ENCODE measurements around the gene NOL6. TPM values are rescaled to one million over a fixed set of nuclear protein-coding genes. Genes with fewer than 3 reads are reported as not detected.

The NOL6 gene
- total RNA-seq, 4 donors from 2014 or later, result 13.0 to 32.3 (median 27.0) TPM

- H3K4me1 ChIP-seq, result peaks cover 3 to 35% of the 10 kb centered on the region in 2 donors
- H3K4me3 ChIP-seq (replicated peaks in 1 of 3), result no peak overlapping the region
- no peak for TF ChIP-seq CTCF (IDR thresholded peaks at IDR 0.05)
- no peak for TF ChIP-seq POLR2A (IDR thresholded peaks at IDR 0.05)
- no peaks in the 10 kb centered on the region for H3K27me3 ChIP-seq
- WGBS, 2 donors, result 84 to 95% methylated on average over 5 to 9 of the region's 9 CpGs
- no peak for DNase-seq
- no peaks in the 10 kb centered on the region for H3K9me3 ChIP-seq
- no peaks in the 10 kb centered on the region for H3K36me3 ChIP-seq
- intact Hi-C loops (cut with DNase I), result no loop called here
- H3K27ac ChIP-seq, result no peak overlapping the region
These were observed 30.7 kb downstream of the NOL6 start for GRCh38 chr9:33443047-33443446.

GRCh38 chr9:33442125-33442524 is 31.6 kb downstream of the NOL6 start:
- TF ChIP-seq CTCF (IDR thresholded peaks at IDR 0.05), result no peak
- no peak for TF ChIP-seq POLR2A (IDR thresholded peaks at IDR 0.05)
- no peak overlapping the region for H3K27ac ChIP-seq
- 95 to 100% methylated on average over 10 to 12 of the region's 15 CpGs for WGBS, 2 donors
- H3K4me3 ChIP-seq (replicated peaks in 1 of 3), result no peak overlapping the region
- H3K27me3 ChIP-seq, result no peaks in the 10 kb centered on the region
- no peaks in the 10 kb centered on the region for H3K9me3 ChIP-seq
- H3K36me3 ChIP-seq, result no peaks in the 10 kb centered on the region
- peaks cover 3 to 26% of the 10 kb centered on the region in 2 donors for H3K4me1 ChIP-seq
- intact Hi-C loops (cut with DNase I), result no loop called here
- no peak for DNase-seq

GRCh38 chr9:33440609-33441008 is 33.1 kb downstream of the NOL6 start:
- Histone ChIP-seq H3K27ac (no peak overlapping the region), H3K4me3 (replicated peaks in 1 of 3) (no peak overlapping the region), H3K9me3 (no peaks in the 10 kb centered on the region), H3K36me3 (no peaks in the 10 kb centered on the region), H3K27me3 (no peaks in the 10 kb centered on the region), H3K4me1 (peaks cover 3 to 14% of the 10 kb centered on the region in 2 donors)
- no peak for DNase-seq
- TF ChIP-seq CTCF (IDR thresholded peaks at IDR 0.05) (no peak), POLR2A (IDR thresholded peaks at IDR 0.05) (no peak)
- intact Hi-C loops (cut with DNase I), result no loop called here
- 93 to 100% methylated on average over 1 of the region's 1 CpG for WGBS, 2 donors

GRCh38 chr9:33440204-33440603 is 33.5 kb downstream of the NOL6 start:
- no peaks in the 10 kb centered on the region for H3K36me3 ChIP-seq
- TF ChIP-seq POLR2A (IDR thresholded peaks at IDR 0.05) (no peak), CTCF (IDR thresholded peaks at IDR 0.05) (no peak)
- intact Hi-C loops (cut with DNase I), result no loop called here
- 85 to 89% methylated on average over 7 of the region's 7 CpGs for WGBS, 2 donors
- H3K4me3 ChIP-seq (replicated peaks in 1 of 3), result no peak overlapping the region
- H3K9me3 ChIP-seq, result no peaks in the 10 kb centered on the region
- DNase-seq, result no peak
- no peaks in the 10 kb centered on the region for H3K27me3 ChIP-seq
- H3K4me1 ChIP-seq, result peaks cover 0 to 10% of the 10 kb centered on the region in 2 donors
- H3K27ac ChIP-seq, result no peak overlapping the region

- H3K9me3 ChIP-seq, result no peaks in the 10 kb centered on the region
- WGBS, 2 donors, result 75 to 83% methylated on average over 5 to 6 of the region's 6 CpGs
- H3K27me3 ChIP-seq, result no peaks in the 10 kb centered on the region
- no peaks in the 10 kb centered on the region for H3K36me3 ChIP-seq
- TF ChIP-seq CTCF (IDR thresholded peaks at IDR 0.05) (no peak), POLR2A (IDR thresholded peaks at IDR 0.05) (no peak)
- H3K4me1 ChIP-seq, result peaks cover 4 to 11% of the 10 kb centered on the region in 2 donors
- intact Hi-C loops (cut with DNase I), result no loop called here
- DNase-seq, result no peak
- no peak overlapping the region for H3K27ac ChIP-seq
- H3K4me3 ChIP-seq (replicated peaks in 1 of 3), result no peak overlapping the region
These were observed 34.0 kb downstream of the NOL6 start for GRCh38 chr9:33439731-33440130.

All from thyroid gland (tissue), 4 donors.